A549 (cell line): Measurements from ENCODE around the gene KCTD6.

Source experiments
- CEBPB ChIP-seq, 2 experiments: fragments of >200 bp in 1 of 2; sonication (Bioruptor Twin) in 1 of 2; formaldehyde crosslinking in 1 of 2; IDR thresholded peaks; 2 replicates each; pipeline ENCODE4 v1.6.1; 2012 to 2016
- CTCF ChIP-seq: fragments of >200 bp; sonication (Bioruptor Twin); formaldehyde crosslinking; IDR thresholded peaks from 3 replicates; pipeline ENCODE4 v1.5.1; 2016
- PHF8 ChIP-seq: fragments of 200-600 bp; sonication (generic); IDR thresholded peaks from 2 replicates; pipeline ENCODE4 v1.6.1; 2016; ENCODE audit warnings: low read depth, mild to moderate bottlenecking, antibody characterized with exemption, moderate library complexity, borderline replicate concordance

- TF ChIP-seq CTCF: no peak
- TF ChIP-seq PHF8: no peak
- TF ChIP-seq CEBPB (IDR thresholded peaks at IDR 0.05): no peak
These were observed 11.0 kb downstream of the KCTD6 start for GRCh38 chr3:58502872-58503271.
